HCT116 (cell line): ENCODE data around the gene TEAD3. TPM values are rescaled to one million over a fixed set of nuclear protein-coding genes. Genes with fewer than 3 reads are reported as not detected.

Experiments
- ATAC-seq: fragments of 200-7000 bp; cut with Tn5 transposase; 2 replicates; pipeline ENCODE4 v1.9.1; 2020; ENCODE audit warnings: mild to moderate bottlenecking, moderate library complexity
- BruUV-seq: library from RNA; stranded (reverse); fragments of 400-500 nt; replicated peaks from 2 replicates; lab custom pipeline; 2021; lab: Mats Ljungman, UMichigan
- CTCF ChIA-PET: fragments of 300-600 bp; sonication (Branson Sonifier 250); formaldehyde crosslinking; loops from one replicate; lab custom pipeline; 2021; ENCODE audit warnings: antibody characterized with exemption; lab: Charles Lee
- POLR2A ChIA-PET: fragments of 300-600, 350-600 bp; sonication (Branson Sonifier 250); formaldehyde crosslinking; loops from one replicate; lab custom pipeline; 2021; ENCODE audit warnings: antibody characterized with exemption; lab: Charles Lee
- RAD21 ChIA-PET, 2 experiments: fragments of 300-600 bp; sonication (Branson Sonifier 250); formaldehyde crosslinking; loops; one replicate each; lab custom pipeline; 2023; ENCODE audit warnings: low total read pairs in 2 of 2; ENCODE audit not compliant: uncharacterized antibody in 2 of 2, unreplicated experiment in 2 of 2, low non-redundant PET in 1 of 2; lab: Charles Lee
- DNase-seq: peaks from one replicate; pipeline ENCODE4 v3.0.0-alpha.2; 2010; ENCODE audit warnings: low read depth, low spot score
- H2AFZ ChIP-seq: fragments of 200-600 bp; shearing (Covaris generic), sonication (generic); 2 replicates; pipeline ENCODE4 v1.6.1; 2017; ENCODE audit warnings: low read depth, mixed run types, mixed read lengths, antibody characterized with exemption, low read length; ENCODE audit not compliant: poor library complexity, severe bottlenecking
- H3K27ac ChIP-seq: 2 replicates; pipeline ENCODE4 v1.5.1; 2012; ENCODE audit warnings: low read depth, low read length
- H3K27me3 ChIP-seq: fragments of 200-600 bp; sonication (generic); 2 replicates; pipeline ENCODE4 v1.6.1; 2016; ENCODE audit warnings: mixed run types, low read length, mixed read lengths; ENCODE audit not compliant: insufficient read depth
- H3K36me3 ChIP-seq, 2 experiments: fragments of 200-500 bp in 1 of 2; fragments of 200-600 bp in 1 of 2; sonication (Bioruptor generic) in 1 of 2; sonication (generic) in 1 of 2; 2 replicates each; pipeline versions ENCODE4 v1.5.1 to v1.6.1; 2014 to 2016; ENCODE audit warnings: low read length in 2 of 2, inconsistent platforms in 1 of 2, mixed read lengths in 1 of 2, mixed run types in 1 of 2; ENCODE audit not compliant: insufficient read depth in 2 of 2, control insufficient read depth in 1 of 2
- H3K4me1 ChIP-seq, 2 experiments: fragments of 200-600 bp in 1 of 2; sonication (generic) in 1 of 2; 2 replicates each; pipeline versions ENCODE4 v1.5.1 to v1.6.1; 2012 to 2017; ENCODE audit warnings: low read length in 2 of 2, inconsistent platforms in 1 of 2, mild to moderate bottlenecking in 1 of 2, mixed read lengths in 1 of 2, mixed run types in 1 of 2, moderate library complexity in 1 of 2; ENCODE audit not compliant: insufficient read depth in 2 of 2, control insufficient read depth in 1 of 2
- H3K4me2 ChIP-seq: fragments of 200-600 bp; sonication (generic); 2 replicates; pipeline ENCODE4 v1.6.1; 2017; ENCODE audit warnings: mixed run types, low read length, mixed read lengths
- H3K4me3 ChIP-seq, 2 experiments: fragments of 200-600 bp in 1 of 2; sonication (generic) in 1 of 2; replicated peaks in 1 of 2; 2 replicates each; pipeline ENCODE4 v1.5.1; 2011 to 2016; ENCODE audit warnings: low read length in 2 of 2, control low read depth in 1 of 2, low read depth in 1 of 2, mild to moderate bottlenecking in 1 of 2, mixed read lengths in 1 of 2, mixed run types in 1 of 2
- H3K79me2 ChIP-seq: fragments of 200-600 bp; sonication (generic); 2 replicates; pipeline ENCODE4 v1.6.1; 2017; ENCODE audit warnings: mild to moderate bottlenecking, mixed run types, low read length, moderate library complexity, mixed read lengths; ENCODE audit not compliant: insufficient read depth
- H3K9ac ChIP-seq: fragments of 200-600 bp; sonication (generic); 2 replicates; pipeline ENCODE4 v1.6.1; 2016; ENCODE audit warnings: low read length, mixed read lengths
- H3K9me2 ChIP-seq: fragments of 200-600 bp; sonication (generic), shearing (Covaris generic); 2 replicates; pipeline ENCODE4 v1.6.1; 2017; ENCODE audit warnings: mixed run types, mild to moderate bottlenecking, moderate library complexity; ENCODE audit not compliant: insufficient read depth
- H3K9me3 ChIP-seq, 2 experiments: fragments of 200-500 bp in 1 of 2; fragments of 200-600 bp in 1 of 2; sonication (Bioruptor generic) in 1 of 2; sonication (generic) in 1 of 2; 2 replicates each; pipeline ENCODE4 v1.6.1; 2014 to 2017; ENCODE audit warnings: low read length in 2 of 2, mixed read lengths in 2 of 2, inconsistent platforms in 1 of 2, low read depth in 1 of 2, mild to moderate bottlenecking in 1 of 2, mixed run types in 1 of 2, moderate library complexity in 1 of 2; ENCODE audit not compliant: control insufficient read depth in 1 of 2, insufficient read depth in 1 of 2
- H4K20me1 ChIP-seq: fragments of 200-600 bp; sonication (generic), shearing (Covaris generic); 2 replicates; pipeline ENCODE4 v1.6.1; 2017; ENCODE audit warnings: mixed run types, mild to moderate bottlenecking, moderate library complexity; ENCODE audit not compliant: insufficient read depth
- ATF3 ChIP-seq: IDR thresholded peaks from 2 replicates; pipeline ENCODE4 v1.6.1; 2012
- CTCF ChIP-seq, 3 experiments: fragments of 200-600 bp in 1 of 3; sonication (generic) in 1 of 3; IDR thresholded peaks in 2 of 3; conservative IDR thresholded peaks in 1 of 3; 2 replicates each; pipeline ENCODE4 v1.5.1; 2012 to 2017; ENCODE audit warnings: low read depth in 2 of 3, low read length in 2 of 3, antibody characterized with exemption in 1 of 3, borderline replicate concordance in 1 of 3, control low read depth in 1 of 3, mild to moderate bottlenecking in 1 of 3, mixed read lengths in 1 of 3, mixed run types in 1 of 3, moderate library complexity in 1 of 3; ENCODE audit not compliant: insufficient read depth in 1 of 3
- ELF1 ChIP-seq: IDR thresholded peaks from 2 replicates; pipeline ENCODE4 v1.6.1; 2012; ENCODE audit warnings: low read depth, borderline replicate concordance
- JUND ChIP-seq: IDR thresholded peaks from 2 replicates; pipeline ENCODE4 v1.6.1; 2012
- MAX ChIP-seq: IDR thresholded peaks from 2 replicates; pipeline ENCODE4 v1.6.1; 2012
- POLR2AphosphoS5 ChIP-seq: IDR thresholded peaks from 2 replicates; pipeline ENCODE4 v1.6.1; 2011; ENCODE audit warnings: mild to moderate bottlenecking, low read depth, low read length, moderate library complexity
- REST ChIP-seq: IDR thresholded peaks from 2 replicates; pipeline ENCODE4 v1.6.1; 2012; ENCODE audit warnings: low read depth
- YY1 ChIP-seq: IDR thresholded peaks from 2 replicates; pipeline ENCODE4 v1.6.1; 2011; ENCODE audit warnings: low read length, low read depth, moderate library complexity, mild to moderate bottlenecking; ENCODE audit not compliant: insufficient replicate concordance; ENCODE audit errors: extremely low read depth
- ZBTB33 ChIP-seq: IDR thresholded peaks from 2 replicates; pipeline ENCODE4 v1.6.1; 2011; ENCODE audit warnings: mild to moderate bottlenecking, low read length, moderate library complexity; ENCODE audit not compliant: insufficient replicate concordance; ENCODE audit errors: extremely low read depth
- ZFX ChIP-seq: fragments of 450-650 bp; IDR thresholded peaks from 2 replicates; pipeline ENCODE4 v1.6.1; 2017
- intact Hi-C: fragments of 100-400 bp; cut with micrococcal nuclease; formaldehyde crosslinking; loops from 2 replicates; pipeline ENCODE4 v1.10.0; 2022
- total RNA-seq: library from RNA; stranded (reverse); gene quantifications from one replicate; pipeline ENCODE4 v1.2.1, GENCODE V29; 2021; ENCODE audit not compliant: unreplicated experiment

TEAD3 gene
- total RNA-seq, 1 experiment from 2014 or later: 21.8 TPM

- Histone ChIP-seq H3K4me3 (no peak overlapping the region), H2AFZ (no peak overlapping the region), H3K9ac (no peak overlapping the region), H3K9me2 (no peaks in the 10 kb centered on the region), H4K20me1 (no peaks in the 10 kb centered on the region), H3K79me2 (no peaks in the 10 kb centered on the region), H3K27me3 (no peaks in the 10 kb centered on the region), H3K27ac (no peak overlapping the region), H3K36me3 (peaks cover 5 to 13% of the 10 kb centered on the region in 2 experiments; a peak in 2 of 4 replicates), H3K9me3 (peaks cover 0 to 15% of the 10 kb centered on the region in 2 experiments; a peak in 2 of 4 replicates), H3K4me2 (no peak overlapping the region), H3K4me1 (peaks cover 0 to 4% of the 10 kb centered on the region in 2 experiments; a peak in 1 of 4 replicates)
- ATAC-seq (no peak), DNase-seq (no peak)
- ChIA-PET CTCF (interaction anchor here (0.7 to 1.2 kb wide), 2 partner anchors 11 to 13 kb away, joined by 3 read pairs; no protein-coding TSS in a partner anchor), POLR2A (no interaction called here), RAD21 (no interaction called here)
- intact Hi-C loops: no loop called here
- TF ChIP-seq YY1 (no peak), ZBTB33 (no peak), REST (no peak), ZFX (no peak), ELF1 (no peak), JUND (no peak), ATF3 (no peak), CTCF (IDR thresholded peaks at IDR 0.05 in 2 of 3, conservative IDR thresholded peaks at IDR 0.05 in 1 of 3; ENCODE audit: borderline replicate concordance in 1 of 3, insufficient read depth in 1 of 3, low read depth in 2 of 3, low read length in 2 of 3) (no peak), POLR2AphosphoS5 (no peak), MAX (no peak)
- BruUV-seq: no TSS peak
These were observed 69.0 kb downstream of the TEAD3 start for GRCh38 chr6:35427851-35428321.
